Adrenal gland (tissue), 5 donors: Measurements from ENCODE around the gene KRT78.
"Not testable (repeated sequence)": the region's sequence is repeated elsewhere in the genome, so short reads cannot be mapped to it uniquely, and the experiment has no call there.

Source experiments
- CTCF ChIP-seq, 6 experiments: fragments of 450-650 bp in 4 of 6; fragments of 200-600 bp in 2 of 6; sonication (generic) in 1 of 6; IDR thresholded peaks; 1 replicate in 5 of 6; 2 replicates in 1 of 6; pipeline versions ENCODE4 v1.5.1 to v1.8.0; 2016 to 2021; ENCODE audit warnings: antibody characterized with exemption in 6 of 6, mild to moderate bottlenecking in 2 of 6, moderate library complexity in 1 of 6
- POLR2A ChIP-seq, 2 donors: fragments of 450-650 bp; IDR thresholded peaks; one replicate each; pipeline ENCODE4 v1.6.1; 2017; ENCODE audit warnings: antibody characterized with exemption in 2 of 2, mild to moderate bottlenecking in 2 of 2, moderate library complexity in 1 of 2
- donor health status: DM: no; HTN: no; CAD: no.

GRCh38 chr12:52856077-52856476, 7.3 kb upstream of the KRT78 start:
- not testable (repeated sequence) for TF ChIP-seq CTCF, POLR2A (IDR thresholded peaks at IDR 0.05)
